Measurements from ENCODE around the gene SLC35G1. TPM values are rescaled to one million over a fixed set of nuclear protein-coding genes. Genes with fewer than 3 reads are reported as not detected.

The SLC35G1 gene
- total RNA-seq, 1 experiment from 2014 or later, result 5.1 TPM

DNA sequence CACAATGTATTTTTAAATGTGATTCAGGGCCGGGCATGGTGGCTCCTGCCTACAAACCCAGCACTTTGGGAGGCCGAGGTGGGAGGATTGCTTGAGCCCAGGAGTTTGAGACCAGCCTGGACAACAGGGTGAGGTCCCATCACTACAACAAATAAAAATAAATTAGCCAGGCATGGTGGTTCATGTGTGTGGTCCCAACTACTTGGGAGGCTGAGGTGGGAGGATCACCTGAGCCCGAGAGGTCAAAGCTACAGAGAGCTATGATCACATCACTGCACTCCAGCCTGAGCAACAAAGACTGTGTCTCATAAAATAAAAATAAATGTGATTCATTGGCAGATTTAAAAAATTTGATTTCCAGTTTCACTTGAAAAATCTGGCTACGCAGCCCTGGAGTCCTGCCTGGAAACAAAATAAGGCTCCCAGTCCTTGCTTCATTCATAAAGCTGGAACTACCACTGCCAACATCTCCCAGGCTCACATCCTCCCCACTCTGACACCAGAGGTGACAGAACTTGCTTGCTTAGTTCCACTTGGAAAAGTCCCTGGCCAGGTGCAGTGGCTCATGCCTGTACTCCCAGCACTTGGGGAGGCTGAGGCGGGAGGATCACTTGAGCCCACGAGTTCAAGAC is 27.9 kb upstream of the SLC35G1 start (continued):
- TF ChIP-seq, protein P1, sequence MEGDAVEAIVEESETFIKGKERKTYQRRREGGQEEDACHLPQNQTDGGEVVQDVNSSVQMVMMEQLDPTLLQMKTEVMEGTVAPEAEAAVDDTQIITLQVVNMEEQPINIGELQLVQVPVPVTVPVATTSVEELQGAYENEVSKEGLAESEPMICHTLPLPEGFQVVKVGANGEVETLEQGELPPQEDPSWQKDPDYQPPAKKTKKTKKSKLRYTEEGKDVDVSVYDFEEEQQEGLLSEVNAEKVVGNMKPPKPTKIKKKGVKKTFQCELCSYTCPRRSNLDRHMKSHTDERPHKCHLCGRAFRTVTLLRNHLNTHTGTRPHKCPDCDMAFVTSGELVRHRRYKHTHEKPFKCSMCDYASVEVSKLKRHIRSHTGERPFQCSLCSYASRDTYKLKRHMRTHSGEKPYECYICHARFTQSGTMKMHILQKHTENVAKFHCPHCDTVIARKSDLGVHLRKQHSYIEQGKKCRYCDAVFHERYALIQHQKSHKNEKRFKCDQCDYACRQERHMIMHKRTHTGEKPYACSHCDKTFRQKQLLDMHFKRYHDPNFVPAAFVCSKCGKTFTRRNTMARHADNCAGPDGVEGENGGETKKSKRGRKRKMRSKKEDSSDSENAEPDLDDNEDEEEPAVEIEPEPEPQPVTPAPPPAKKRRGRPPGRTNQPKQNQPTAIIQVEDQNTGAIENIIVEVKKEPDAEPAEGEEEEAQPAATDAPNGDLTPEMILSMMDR (IDR thresholded peaks at IDR 0.05), result no peak
- no peak for TF ChIP-seq ELF4 (CRISPR knock-in tag; IDR thresholded peaks at IDR 0.05; ENCODE audit: low read depth)
- TF ChIP-seq, protein P2, sequence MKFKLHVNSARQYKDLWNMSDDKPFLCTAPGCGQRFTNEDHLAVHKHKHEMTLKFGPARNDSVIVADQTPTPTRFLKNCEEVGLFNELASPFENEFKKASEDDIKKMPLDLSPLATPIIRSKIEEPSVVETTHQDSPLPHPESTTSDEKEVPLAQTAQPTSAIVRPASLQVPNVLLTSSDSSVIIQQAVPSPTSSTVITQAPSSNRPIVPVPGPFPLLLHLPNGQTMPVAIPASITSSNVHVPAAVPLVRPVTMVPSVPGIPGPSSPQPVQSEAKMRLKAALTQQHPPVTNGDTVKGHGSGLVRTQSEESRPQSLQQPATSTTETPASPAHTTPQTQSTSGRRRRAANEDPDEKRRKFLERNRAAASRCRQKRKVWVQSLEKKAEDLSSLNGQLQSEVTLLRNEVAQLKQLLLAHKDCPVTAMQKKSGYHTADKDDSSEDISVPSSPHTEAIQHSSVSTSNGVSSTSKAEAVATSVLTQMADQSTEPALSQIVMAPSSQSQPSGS (CRISPR knock-in tag; IDR thresholded peaks at IDR 0.05; ENCODE audit: borderline replicate concordance, low read depth), result no peak

DNA sequence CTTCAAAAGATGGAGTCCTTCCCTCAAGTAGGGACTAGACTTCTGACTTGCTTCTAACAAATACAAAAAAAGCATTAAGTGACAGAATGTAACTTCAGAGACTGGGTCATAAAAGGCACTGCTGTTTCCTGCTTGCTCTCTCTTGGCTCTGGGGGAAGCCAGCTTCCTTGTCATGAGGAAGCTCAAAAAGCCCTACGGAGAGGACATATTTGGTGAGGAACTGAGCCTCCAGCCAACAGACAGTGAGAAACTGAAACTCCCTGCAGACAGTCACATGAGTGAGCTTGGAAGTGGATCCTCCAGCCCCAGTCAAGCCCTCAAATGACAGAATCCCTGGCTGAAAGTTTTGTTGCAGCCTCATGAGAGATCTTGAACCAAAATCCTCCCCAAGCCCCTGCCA is 26.3 kb upstream of the SLC35G1 start:
- DNase-seq (ENCODE audit: low spot score), result no peak
- Mint-ChIP-seq H3K4me1 (peaks cover 1% of the 10 kb centered on the region), H3K36me3 (no peaks in the 10 kb centered on the region), H3K9me3 (peaks cover 8% of the 10 kb centered on the region), H3K4me3 (no peak overlapping the region), H3K27me3 (ENCODE audit: low read depth) (peaks cover 61% of the 10 kb centered on the region), H3K27ac (no peak overlapping the region)
- ChIA-PET POLR2A (no interaction called here), CTCF (no interaction called here)
- TF ChIP-seq ELF4 (CRISPR knock-in tag; IDR thresholded peaks at IDR 0.05; ENCODE audit: low read depth), result no peak
- no peak for TF ChIP-seq SMAD4 (CRISPR knock-in tag; IDR thresholded peaks at IDR 0.05)
- TF ChIP-seq, protein P3, sequence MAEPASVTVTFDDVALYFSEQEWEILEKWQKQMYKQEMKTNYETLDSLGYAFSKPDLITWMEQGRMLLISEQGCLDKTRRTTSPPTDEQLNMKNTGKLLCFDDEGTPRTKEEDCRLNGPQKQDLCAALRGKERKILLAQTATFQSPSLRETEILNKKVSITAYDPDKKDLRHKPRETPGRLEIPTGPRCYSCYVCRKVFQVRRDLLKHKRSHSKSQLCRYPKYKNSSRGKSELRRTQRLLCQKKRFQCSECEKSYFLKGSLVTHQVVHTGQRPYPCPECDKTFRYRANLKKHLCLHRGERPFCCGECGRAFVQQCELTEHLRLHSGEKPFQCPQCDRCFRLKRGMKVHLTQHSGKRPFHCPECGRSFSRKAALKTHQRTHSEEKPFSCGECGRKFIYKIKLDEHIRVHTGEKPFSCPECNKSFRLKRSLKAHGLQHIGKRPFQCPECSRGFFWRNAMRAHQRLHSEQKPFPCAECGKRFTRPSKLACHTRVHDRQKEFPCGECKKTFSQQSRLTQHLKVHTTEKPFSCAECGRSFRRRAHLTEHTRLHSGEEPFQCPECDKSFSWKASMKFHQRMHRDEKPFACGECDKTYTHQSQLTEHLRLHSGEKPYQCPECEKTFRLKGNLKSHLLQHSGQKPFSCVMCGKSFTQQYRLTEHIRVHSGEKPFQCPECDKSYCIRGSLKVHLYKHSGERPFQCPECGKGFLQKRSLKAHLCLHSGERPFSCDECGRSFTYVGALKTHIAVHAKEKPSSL (CRISPR knock-in tag; conservative IDR thresholded peaks at IDR 0.05), result no peak
- TF ChIP-seq ZNF671 (CRISPR knock-in tag; IDR thresholded peaks at IDR 0.05), result no peak
- no peak for TF ChIP-seq NR1H2 (CRISPR knock-in tag; IDR thresholded peaks at IDR 0.05)
- TF ChIP-seq NFATC4 (CRISPR knock-in tag; IDR thresholded peaks at IDR 0.05), result no peak
- TF ChIP-seq, protein P4, sequence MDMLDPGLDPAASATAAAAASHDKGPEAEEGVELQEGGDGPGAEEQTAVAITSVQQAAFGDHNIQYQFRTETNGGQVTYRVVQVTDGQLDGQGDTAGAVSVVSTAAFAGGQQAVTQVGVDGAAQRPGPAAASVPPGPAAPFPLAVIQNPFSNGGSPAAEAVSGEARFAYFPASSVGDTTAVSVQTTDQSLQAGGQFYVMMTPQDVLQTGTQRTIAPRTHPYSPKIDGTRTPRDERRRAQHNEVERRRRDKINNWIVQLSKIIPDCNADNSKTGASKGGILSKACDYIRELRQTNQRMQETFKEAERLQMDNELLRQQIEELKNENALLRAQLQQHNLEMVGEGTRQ (CRISPR knock-in tag; IDR thresholded peaks at IDR 0.05), result no peak
- no peak for TF ChIP-seq NR2C2 (CRISPR knock-in tag; IDR thresholded peaks at IDR 0.05)
- TF ChIP-seq, protein P5, sequence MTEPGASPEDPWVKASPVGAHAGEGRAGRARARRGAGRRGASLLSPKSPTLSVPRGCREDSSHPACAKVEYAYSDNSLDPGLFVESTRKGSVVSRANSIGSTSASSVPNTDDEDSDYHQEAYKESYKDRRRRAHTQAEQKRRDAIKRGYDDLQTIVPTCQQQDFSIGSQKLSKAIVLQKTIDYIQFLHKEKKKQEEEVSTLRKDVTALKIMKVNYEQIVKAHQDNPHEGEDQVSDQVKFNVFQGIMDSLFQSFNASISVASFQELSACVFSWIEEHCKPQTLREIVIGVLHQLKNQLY (CRISPR knock-in tag; IDR thresholded peaks at IDR 0.05), result no peak
- TF ChIP-seq ZBTB21 (CRISPR knock-in tag; IDR thresholded peaks at IDR 0.05; ENCODE audit: borderline replicate concordance), result no peak
- no peak for TF ChIP-seq ZNF263 (CRISPR knock-in tag; IDR thresholded peaks at IDR 0.05; ENCODE audit: low read depth)
- TF ChIP-seq, protein P6, sequence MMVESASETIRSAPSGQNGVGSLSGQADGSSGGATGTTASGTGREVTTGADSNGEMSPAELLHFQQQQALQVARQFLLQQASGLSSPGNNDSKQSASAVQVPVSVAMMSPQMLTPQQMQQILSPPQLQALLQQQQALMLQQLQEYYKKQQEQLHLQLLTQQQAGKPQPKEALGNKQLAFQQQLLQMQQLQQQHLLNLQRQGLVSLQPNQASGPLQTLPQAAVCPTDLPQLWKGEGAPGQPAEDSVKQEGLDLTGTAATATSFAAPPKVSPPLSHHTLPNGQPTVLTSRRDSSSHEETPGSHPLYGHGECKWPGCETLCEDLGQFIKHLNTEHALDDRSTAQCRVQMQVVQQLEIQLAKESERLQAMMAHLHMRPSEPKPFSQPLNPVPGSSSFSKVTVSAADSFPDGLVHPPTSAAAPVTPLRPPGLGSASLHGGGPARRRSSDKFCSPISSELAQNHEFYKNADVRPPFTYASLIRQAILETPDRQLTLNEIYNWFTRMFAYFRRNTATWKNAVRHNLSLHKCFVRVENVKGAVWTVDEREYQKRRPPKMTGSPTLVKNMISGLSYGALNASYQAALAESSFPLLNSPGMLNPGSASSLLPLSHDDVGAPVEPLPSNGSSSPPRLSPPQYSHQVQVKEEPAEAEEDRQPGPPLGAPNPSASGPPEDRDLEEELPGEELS (CRISPR knock-in tag; IDR thresholded peaks at IDR 0.05), result no peak
- TF ChIP-seq, protein P7, sequence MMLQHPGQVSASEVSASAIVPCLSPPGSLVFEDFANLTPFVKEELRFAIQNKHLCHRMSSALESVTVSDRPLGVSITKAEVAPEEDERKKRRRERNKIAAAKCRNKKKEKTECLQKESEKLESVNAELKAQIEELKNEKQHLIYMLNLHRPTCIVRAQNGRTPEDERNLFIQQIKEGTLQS (CRISPR knock-in tag; conservative IDR thresholded peaks at IDR 0.05), result no peak
- no peak for TF ChIP-seq FOXP1 (CRISPR knock-in tag; IDR thresholded peaks at IDR 0.05; ENCODE audit: borderline replicate concordance)
- TF ChIP-seq ATF1 (CRISPR knock-in tag; IDR thresholded peaks at IDR 0.05), result no peak
- TF ChIP-seq, protein P2 (CRISPR knock-in tag; IDR thresholded peaks at IDR 0.05; ENCODE audit: borderline replicate concordance, low read depth), result no peak
- ATAC-seq, result no peak

All from WTC11 (cell line).